ENCODE results near the gene PLA2G6. TPM values are rescaled to one million over a fixed set of nuclear protein-coding genes. Genes with fewer than 3 reads are reported as not detected.
A peak's percentile ranks its signal among the peaks of the same experiment; 100 is the strongest.

Gene PLA2G6
- total RNA-seq, 1 experiment from 2014 or later = 29.9 TPM

- peak; percentile 59; the same call in 1 of the 2 replicates for TF ChIP-seq ZNF317 (CRISPR knock-in tag; IDR thresholded peaks at IDR 0.05; ENCODE audit: borderline replicate concordance, low read depth)
- no peak for TF ChIP-seq ZSCAN18 (CRISPR knock-in tag; IDR thresholded peaks at IDR 0.05)
- no peak for TF ChIP-seq JAZF1 (CRISPR knock-in tag; IDR thresholded peaks at IDR 0.05)
- TF ChIP-seq ELF4 (CRISPR knock-in tag; IDR thresholded peaks at IDR 0.05; ENCODE audit: low read depth) = peak; percentile 76; the same call in 1 of the 2 replicates
- peak; percentile 63 for TF ChIP-seq SP1 (CRISPR knock-in tag; conservative IDR thresholded peaks at IDR 0.05)
- peak; percentile 6; the same call in 1 of the 2 replicates for TF ChIP-seq TEAD1 (CRISPR knock-in tag; IDR thresholded peaks at IDR 0.05)
- TF ChIP-seq, protein P1, sequence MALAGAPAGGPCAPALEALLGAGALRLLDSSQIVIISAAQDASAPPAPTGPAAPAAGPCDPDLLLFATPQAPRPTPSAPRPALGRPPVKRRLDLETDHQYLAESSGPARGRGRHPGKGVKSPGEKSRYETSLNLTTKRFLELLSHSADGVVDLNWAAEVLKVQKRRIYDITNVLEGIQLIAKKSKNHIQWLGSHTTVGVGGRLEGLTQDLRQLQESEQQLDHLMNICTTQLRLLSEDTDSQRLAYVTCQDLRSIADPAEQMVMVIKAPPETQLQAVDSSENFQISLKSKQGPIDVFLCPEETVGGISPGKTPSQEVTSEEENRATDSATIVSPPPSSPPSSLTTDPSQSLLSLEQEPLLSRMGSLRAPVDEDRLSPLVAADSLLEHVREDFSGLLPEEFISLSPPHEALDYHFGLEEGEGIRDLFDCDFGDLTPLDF (CRISPR knock-in tag; IDR thresholded peaks at IDR 0.05) = no peak
- TF ChIP-seq ZNF396 (CRISPR knock-in tag; IDR thresholded peaks at IDR 0.05; ENCODE audit: borderline replicate concordance) = no peak
- TF ChIP-seq RORB (CRISPR knock-in tag; IDR thresholded peaks at IDR 0.05) = no peak
- TF ChIP-seq, protein P2, sequence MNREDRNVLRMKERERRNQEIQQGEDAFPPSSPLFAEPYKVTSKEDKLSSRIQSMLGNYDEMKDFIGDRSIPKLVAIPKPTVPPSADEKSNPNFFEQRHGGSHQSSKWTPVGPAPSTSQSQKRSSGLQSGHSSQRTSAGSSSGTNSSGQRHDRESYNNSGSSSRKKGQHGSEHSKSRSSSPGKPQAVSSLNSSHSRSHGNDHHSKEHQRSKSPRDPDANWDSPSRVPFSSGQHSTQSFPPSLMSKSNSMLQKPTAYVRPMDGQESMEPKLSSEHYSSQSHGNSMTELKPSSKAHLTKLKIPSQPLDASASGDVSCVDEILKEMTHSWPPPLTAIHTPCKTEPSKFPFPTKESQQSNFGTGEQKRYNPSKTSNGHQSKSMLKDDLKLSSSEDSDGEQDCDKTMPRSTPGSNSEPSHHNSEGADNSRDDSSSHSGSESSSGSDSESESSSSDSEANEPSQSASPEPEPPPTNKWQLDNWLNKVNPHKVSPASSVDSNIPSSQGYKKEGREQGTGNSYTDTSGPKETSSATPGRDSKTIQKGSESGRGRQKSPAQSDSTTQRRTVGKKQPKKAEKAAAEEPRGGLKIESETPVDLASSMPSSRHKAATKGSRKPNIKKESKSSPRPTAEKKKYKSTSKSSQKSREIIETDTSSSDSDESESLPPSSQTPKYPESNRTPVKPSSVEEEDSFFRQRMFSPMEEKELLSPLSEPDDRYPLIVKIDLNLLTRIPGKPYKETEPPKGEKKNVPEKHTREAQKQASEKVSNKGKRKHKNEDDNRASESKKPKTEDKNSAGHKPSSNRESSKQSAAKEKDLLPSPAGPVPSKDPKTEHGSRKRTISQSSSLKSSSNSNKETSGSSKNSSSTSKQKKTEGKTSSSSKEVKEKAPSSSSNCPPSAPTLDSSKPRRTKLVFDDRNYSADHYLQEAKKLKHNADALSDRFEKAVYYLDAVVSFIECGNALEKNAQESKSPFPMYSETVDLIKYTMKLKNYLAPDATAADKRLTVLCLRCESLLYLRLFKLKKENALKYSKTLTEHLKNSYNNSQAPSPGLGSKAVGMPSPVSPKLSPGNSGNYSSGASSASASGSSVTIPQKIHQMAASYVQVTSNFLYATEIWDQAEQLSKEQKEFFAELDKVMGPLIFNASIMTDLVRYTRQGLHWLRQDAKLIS (CRISPR knock-in tag; IDR thresholded peaks at IDR 0.05; ENCODE audit: borderline replicate concordance) = no peak
- no peak for TF ChIP-seq GABPB1 (CRISPR knock-in tag; IDR thresholded peaks at IDR 0.05)
Measured at GRCh38 chr22:38214302-38215056, 32.8 kb upstream of the PLA2G6 start (continued).

GRCh38 chr22:38213990-38214301 is 32.3 kb upstream of the PLA2G6 start:
- ChIA-PET POLR2A (interaction anchor here (0.9 to 1.5 kb wide), 3 partner anchors 10 to 116 kb away, joined by 5 to 6 read pairs (median 5); partner anchors contain the start of gene MAFF), CTCF (interaction anchor here (0.9 to 4.0 kb wide), 8 partner anchors 9 to 162 kb away, joined by 3 to 24 read pairs (median 7); partner anchors contain the start of gene MAFF)
- Mint-ChIP-seq H3K36me3 (peaks cover 3% of the 10 kb centered on the region), H3K27ac (no peak overlapping the region), H3K27me3 (ENCODE audit: low read depth) (peaks cover 29% of the 10 kb centered on the region), H3K4me3 (peak overlapping the region; percentile 68), H3K4me1 (peaks cover 18% of the 10 kb centered on the region), H3K9me3 (no peaks in the 10 kb centered on the region)
- ATAC-seq (no peak; the same call in 1 of the 2 replicates), DNase-seq (ENCODE audit: low spot score) (no peak)
- TF ChIP-seq RORB (CRISPR knock-in tag; IDR thresholded peaks at IDR 0.05) = no peak
- TF ChIP-seq ZNF121 (CRISPR knock-in tag; IDR thresholded peaks at IDR 0.05) = no peak
- TF ChIP-seq ZNF671 (CRISPR knock-in tag; IDR thresholded peaks at IDR 0.05) = no peak
- TF ChIP-seq ZNF219 (CRISPR knock-in tag; IDR thresholded peaks at IDR 0.05; ENCODE audit: borderline replicate concordance) = 0 out of 2 replicates have a peak, but pooled peaks have one; percentile 0

DNA sequence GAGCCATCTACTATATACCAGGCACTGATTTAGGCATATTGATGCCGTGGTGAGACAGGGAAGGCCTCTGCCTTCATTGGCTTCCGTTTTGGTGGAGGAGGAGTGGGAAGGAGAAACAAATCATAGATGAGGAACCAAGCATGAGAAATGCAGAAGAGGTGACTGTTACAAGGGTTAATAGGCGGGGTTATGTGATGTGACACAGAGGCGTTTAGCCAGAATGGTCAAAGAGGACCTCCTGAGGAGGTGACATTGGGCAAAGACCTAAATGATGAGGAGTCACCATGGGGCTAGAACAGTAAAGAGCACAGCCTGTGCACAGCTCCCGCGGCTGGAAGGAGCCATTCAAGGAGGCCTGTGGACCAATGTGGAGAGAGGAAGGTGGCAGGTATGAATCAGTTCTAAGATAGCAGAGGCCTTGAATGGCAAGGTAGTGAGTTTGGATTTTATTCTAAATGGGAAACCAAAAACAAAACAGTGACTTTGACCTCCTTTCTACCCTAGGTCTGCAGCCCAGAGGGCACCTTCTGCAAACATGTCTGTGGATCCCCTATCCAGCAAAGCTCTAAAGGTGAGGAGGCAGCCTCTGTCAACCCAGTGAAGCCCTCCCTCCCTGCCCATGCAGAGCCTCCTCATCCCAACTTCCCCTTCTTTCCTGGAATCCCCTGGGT is 31.8 kb upstream of the PLA2G6 start:
- ChIA-PET POLR2A (interaction anchor here (1.5 kb wide), 1 partner anchor 12 kb away, joined by 6 read pairs; the partner anchor contains the start of gene MAFF), CTCF (interaction anchor here (1.2 to 4.0 kb wide), 3 partner anchors 12 to 116 kb away, joined by 6 to 24 read pairs (median 16); partner anchors contain the start of gene MAFF)
- peak overlapping the region; percentile 35 for H3K4me3 Mint-ChIP-seq
- ATAC-seq (no peak), DNase-seq (ENCODE audit: low spot score) (no peak)
- H3K36me3 Mint-ChIP-seq = peaks cover 3% of the 10 kb centered on the region
- H3K4me1 Mint-ChIP-seq = peaks cover 13% of the 10 kb centered on the region
- H3K27me3 Mint-ChIP-seq (ENCODE audit: low read depth) = peaks cover 29% of the 10 kb centered on the region
- H3K9me3 Mint-ChIP-seq = no peaks in the 10 kb centered on the region
- no peak overlapping the region for H3K27ac Mint-ChIP-seq
- TF ChIP-seq, protein P3, sequence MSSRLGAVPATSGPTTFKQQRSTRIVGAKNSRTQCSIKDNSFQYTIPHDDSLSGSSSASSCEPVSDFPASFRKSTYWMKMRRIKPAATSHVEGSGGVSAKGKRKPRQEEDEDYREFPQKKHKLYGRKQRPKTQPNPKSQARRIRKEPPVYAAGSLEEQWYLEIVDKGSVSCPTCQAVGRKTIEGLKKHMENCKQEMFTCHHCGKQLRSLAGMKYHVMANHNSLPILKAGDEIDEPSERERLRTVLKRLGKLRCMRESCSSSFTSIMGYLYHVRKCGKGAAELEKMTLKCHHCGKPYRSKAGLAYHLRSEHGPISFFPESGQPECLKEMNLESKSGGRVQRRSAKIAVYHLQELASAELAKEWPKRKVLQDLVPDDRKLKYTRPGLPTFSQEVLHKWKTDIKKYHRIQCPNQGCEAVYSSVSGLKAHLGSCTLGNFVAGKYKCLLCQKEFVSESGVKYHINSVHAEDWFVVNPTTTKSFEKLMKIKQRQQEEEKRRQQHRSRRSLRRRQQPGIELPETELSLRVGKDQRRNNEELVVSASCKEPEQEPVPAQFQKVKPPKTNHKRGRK (CRISPR knock-in tag; IDR thresholded peaks at IDR 0.05; ENCODE audit: borderline replicate concordance) = no peak
- TF ChIP-seq TEAD4 (CRISPR knock-in tag; IDR thresholded peaks at IDR 0.05) (no peak), JUN (CRISPR knock-in tag; IDR thresholded peaks at IDR 0.05) (no peak)
- TF ChIP-seq, protein P4, sequence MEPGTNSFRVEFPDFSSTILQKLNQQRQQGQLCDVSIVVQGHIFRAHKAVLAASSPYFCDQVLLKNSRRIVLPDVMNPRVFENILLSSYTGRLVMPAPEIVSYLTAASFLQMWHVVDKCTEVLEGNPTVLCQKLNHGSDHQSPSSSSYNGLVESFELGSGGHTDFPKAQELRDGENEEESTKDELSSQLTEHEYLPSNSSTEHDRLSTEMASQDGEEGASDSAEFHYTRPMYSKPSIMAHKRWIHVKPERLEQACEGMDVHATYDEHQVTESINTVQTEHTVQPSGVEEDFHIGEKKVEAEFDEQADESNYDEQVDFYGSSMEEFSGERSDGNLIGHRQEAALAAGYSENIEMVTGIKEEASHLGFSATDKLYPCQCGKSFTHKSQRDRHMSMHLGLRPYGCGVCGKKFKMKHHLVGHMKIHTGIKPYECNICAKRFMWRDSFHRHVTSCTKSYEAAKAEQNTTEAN (CRISPR knock-in tag; IDR thresholded peaks at IDR 0.05) = no peak
